Hepatic stellate cell (primary cell): ENCODE measurements around the gene CACNA2D4.
A peak's percentile ranks its signal among the peaks of the same experiment; 100 is the strongest.

Source experiments
- DNase-seq: peaks from one replicate; pipeline ENCODE4 v3.0.0; 2011; ENCODE audit warnings: low spot score

Gene CACNA2D4

DNA sequence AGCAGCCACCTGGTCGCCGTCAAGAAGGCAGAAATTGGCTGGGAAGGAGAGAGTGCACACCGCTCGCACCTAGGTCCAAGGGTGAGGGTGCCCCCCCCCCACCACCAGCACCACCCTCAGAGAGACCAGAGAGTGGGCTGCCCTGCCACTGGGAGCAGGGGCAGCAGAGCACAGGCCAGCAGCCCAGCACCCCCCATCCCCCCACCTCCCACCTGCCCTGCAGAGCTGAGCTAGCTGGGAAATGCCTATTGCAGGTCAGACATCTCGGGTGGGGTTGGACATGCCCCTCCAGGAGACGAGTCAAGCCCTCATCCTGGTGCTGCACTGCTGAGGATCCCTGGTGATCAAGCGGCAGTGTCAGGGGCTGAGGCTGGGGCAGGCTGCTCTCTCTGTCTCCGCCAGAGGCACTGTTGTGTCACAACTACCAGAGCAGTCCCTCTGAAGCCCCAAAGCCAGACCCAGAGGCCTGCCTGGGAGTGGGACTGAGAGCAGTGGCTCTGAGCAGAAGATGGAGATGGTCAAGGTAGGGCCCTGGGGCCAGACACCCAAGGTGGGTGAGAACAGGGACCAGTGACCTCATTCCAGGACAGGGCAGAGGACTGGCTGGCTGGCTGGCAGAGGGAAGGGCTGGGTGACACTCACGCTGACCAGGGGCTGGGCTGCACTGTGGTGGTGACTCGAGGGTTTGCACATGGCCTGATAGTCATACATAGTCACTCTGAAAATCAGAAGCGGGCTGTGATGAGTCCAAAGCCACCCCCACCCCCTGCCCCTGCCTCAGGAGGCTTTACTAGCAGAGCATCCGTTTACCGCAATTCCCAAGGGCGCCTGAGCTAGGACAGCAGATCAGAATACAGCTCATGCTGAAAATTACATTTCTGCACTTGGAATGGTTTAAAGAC, 117.8 kb downstream of the CACNA2D4 start:
- DNase-seq, result peak; percentile 71

GRCh38 chr12:1799882-1800400, 118.5 kb downstream of the CACNA2D4 start:
- DNase-seq, result peak; percentile 3

GRCh38 chr12:1799051-1799881, 119.2 kb downstream of the CACNA2D4 start:
- peak; percentile 11 for DNase-seq

DNA sequence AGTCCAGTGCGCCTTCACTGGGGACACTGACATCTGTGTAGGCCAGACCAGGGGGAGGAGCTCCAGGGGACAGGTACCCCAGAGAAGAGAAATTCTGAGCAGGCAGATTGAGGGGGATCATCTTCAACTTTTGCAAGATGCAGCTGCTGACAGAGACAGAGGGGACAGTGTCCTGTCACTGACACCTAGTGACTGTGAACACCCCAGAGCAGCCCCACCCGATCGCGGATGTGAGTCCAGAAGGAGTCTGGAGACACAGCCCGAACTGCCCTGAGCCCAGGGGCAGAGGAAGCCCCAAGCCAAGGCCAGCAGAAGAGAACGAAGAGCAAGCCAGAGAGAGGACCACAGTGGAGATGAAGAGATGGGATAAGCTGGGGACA, 119.8 kb downstream of the CACNA2D4 start:
- peak; percentile 4 for DNase-seq

DNA sequence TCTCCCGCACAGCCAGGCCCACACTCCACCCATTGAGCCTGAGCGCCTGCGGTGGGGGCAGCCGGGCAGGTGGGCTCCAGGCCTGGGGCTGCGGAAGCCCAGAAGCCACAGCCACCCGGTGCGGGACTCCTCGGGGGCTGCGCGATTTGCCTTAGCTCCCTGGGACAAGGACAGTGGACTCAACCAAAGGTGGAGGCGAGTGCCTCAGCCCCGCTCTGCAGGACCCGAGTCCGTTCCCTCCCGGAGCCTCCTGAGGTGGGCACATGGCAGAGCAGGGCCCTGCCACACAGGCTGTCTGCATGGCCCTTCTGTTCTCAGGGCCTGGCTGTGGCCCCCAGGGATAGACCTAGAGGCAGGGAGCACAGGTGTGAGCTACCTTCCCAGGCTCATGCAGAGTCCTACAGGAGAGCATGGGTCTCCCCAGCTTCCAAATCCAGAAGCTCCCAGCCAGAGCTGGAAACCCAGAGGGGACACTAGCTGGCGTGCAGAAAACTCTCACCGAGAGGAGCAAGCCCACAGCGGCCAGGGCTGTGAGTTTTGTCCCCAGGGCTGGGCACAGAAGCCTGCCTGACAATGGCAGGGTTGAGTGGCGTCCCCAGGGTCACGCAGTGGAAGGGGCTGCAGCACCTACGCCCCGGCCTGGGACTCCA, 120.3 kb downstream of the CACNA2D4 start:
- no peak for DNase-seq

GRCh38 chr12:1797011-1797901, 121.2 kb downstream of the CACNA2D4 start:
- DNase-seq, result peak; percentile 16

DNA sequence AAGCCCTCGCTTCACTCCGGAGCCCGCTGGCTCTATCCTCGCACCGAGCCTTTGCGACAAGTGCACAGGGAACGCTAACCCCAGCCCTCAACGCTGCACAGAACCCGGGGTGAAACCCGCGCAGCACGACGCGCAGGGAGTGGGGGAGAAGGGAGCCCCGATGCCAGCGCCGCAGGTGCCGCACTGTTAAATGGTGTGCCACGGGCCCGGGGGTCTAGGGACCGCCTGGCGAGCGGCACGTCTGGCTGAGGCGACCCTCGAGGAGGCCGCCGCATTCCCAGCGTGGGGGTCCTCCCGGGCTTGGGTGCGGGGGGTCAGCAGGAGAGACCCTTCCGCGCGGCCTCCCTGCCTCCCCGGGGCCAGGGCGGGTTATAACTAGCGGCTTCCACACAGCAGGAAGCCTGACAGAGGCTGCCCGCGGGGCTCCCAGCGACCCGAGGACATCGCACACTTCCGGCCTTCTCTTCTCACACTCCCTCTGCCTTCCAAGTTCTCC, 121.9 kb downstream of the CACNA2D4 start:
- peak; percentile 27 for DNase-seq

DNA sequence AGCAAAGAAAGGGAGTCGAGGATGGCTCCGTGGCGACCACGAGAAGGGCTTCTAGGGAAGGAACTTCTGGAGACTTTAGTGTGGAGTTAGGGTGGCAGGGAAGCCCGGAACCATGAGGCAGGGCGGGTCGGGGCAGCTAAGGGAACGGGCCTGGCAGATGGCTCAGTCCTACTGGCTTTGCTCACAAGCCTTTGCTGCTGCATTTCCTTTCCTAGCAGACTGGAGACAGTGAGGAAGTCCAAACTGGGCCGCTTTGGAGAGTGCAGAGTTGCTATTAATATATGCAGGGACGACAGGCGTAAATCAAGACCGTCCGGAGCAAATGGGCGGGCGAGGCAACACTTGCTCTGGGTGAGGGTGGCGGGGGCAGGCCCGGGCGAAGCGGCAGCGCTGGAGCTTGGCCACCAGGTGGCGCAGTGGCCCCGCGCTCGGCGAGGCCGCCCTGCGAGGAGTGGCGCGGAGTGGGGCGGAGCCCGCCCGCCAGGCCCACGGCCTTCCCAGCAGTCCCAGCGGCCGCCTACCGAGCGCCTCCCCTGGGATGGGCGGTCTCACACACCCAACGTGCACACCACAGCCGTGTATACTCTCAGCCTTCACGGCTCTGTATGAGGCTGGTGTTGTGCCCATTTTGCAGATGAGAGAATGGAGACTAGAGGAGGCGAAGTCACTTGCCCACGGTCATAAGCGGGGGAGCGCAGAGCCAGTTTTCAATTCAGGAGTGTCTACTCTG, 122.5 kb downstream of the CACNA2D4 start:
- DNase-seq, result peak; percentile 92

- no peak for DNase-seq
Observed at GRCh38 chr12:1795221-1795784, 123.1 kb downstream of the CACNA2D4 start.

DNA sequence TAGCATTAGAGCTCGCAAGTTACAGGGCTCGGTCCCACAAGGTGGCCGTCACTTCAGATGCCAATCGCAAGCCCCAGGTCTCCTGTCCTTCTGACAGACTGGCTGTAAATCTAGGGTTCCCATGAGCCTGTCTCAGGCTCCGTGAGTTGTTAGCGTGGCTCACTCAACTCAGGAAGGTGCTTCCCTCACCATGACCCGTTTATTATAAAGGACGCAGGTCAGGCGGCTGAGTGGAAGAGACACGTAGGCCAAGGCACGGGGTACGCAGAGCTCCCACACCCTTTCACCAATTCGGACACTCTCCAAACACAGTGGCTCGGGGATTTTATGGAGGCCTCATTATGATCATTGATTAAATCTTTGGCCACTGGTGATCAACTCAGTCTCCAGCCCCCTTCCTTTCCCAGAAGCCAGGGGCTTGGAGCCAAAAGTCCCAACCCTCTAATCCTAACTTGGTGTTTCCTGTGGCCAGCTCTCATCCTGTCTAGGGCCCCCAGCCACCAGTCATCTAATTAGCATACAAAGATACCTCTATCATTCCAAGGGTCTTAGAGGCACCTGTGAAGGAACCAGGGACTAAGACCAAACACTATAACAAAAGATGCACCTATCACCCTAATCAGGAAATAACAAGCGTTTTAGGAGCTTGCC, 123.9 kb downstream of the CACNA2D4 start:
- DNase-seq, result no peak

DNA sequence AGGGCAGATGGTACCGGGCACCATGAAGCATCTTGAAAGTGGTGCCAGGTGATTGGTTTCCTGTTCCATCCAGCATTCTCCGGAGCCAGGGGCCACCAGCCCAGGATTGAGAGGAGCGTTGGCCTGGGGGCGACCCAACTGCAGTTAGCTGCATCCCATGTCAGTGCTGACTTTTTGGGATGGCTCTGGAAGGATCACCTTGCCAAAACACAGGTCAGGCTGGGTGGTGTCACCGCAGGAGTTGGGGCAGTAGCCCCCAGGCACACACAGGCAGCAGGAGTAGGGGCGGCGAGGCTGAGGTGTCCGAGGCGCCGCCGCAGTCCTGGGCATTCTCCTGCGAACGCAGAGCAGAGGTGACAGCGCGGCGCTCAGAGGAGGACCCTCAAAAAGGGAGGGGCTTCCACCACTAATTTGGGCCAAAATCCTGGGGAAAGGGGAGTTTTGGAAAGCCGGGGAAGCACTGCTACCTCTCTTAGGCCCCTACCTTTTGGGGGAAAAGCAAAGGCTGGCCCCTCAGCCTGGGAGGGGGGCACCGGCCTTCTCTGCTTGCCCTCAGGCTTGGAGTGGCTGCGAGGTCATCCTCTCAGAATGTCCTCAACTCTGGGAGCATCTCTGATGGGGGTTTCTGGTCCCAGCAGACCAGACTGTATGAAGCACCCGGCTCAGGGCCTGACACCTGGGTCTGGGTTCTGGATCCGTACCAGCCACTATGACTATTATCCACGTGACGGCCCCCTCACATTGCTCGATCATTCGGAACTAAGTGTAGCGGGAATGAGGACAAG, 124.8 kb downstream of the CACNA2D4 start:
- no peak for DNase-seq

DNA sequence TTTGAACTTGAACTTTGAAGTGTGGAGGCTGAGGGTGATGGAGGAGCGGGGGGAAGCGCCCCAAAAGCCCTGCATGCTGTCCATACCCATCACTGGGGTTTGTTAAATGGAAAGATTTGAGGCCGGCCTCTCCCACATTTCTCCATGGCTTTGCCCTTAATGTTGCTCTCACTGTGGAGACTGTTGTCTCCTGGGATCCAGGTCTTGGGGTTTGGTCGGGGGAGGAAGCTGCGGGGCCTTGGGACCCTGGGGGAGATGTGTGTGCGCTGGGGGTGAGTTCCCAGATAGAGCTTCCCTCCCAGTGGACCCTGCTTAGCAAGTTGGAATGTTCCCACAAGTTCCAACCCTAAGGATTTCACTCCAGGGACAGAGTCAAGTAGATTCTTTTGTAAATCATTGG, 126.0 kb downstream of the CACNA2D4 start:
- DNase-seq, result no peak

DNA sequence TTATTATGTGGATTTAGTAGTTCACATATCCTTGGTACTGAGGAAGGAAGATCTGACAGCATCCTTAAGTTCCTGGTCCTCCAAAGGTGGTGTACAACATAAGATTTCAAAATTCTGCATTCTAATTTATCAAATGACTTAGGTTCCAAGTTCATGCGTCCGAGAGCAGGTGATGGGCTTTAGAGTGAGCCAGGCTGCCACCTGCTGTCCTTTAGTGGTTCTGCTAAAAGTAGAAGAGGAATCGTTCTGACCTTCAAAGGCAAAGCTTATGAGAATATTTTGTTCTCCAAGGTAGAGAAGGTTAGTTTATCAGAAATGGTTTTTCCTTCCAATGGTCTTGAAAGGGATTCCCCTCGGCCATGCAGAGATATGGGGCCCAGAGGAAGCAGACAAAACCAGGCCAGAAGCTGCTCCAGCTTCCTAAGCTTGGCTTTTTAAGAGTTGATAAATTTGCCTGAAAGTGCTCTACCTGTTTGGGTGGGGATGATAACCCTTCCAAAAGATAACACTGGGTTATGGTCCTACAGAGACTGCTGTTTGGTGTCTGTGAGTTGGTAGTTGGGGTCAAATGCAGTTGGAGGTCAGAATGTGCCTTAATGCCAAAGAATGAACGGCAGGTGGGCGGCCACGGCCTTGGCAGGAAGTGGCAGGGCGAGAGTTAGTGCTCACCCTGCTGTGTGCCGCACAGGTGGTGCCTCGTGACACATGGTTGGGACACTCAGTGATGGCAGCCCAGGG, 127.2 kb downstream of the CACNA2D4 start:
- no peak for DNase-seq

- no peak for DNase-seq
Observed at GRCh38 chr12:1790444-1790843, 128.0 kb downstream of the CACNA2D4 start.

- no peak for DNase-seq
Observed at GRCh38 chr12:1787714-1788113, 130.7 kb downstream of the CACNA2D4 start.

- DNase-seq, result no peak
Observed at GRCh38 chr12:1782215-1782614, 136.2 kb downstream of the CACNA2D4 start.

- DNase-seq, result no peak
Observed at GRCh38 chr12:1781772-1782171, 136.7 kb downstream of the CACNA2D4 start.

DNA sequence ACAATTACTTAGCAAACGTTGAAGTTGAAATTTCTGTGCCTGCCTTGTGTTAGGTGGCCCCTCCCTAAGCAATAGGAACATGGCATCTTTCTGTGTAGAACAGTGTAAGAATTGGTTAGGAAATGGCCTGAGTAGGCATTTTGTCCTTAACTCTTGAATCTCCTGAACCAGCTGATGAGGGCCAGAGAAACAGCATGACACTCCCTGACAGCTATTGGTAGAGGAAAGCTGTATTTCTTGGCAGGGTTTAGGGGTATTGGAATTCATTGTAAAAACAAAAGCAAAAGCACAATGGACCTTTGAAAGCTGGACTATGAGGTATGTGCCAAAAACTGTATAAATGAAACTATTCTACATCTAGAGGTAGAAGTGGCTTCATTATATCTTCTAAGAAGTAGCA, 138.7 kb downstream of the CACNA2D4 start:
- DNase-seq, result no peak
